Measurements from ENCODE around the gene TNIP2. TPM values are rescaled to one million over a fixed set of nuclear protein-coding genes. Genes with fewer than 3 reads are reported as not detected.

Gene TNIP2
- total and polyA plus RNA-seq, 2 experiments from 2014 or later: 40.6 to 55.2 TPM

DNA sequence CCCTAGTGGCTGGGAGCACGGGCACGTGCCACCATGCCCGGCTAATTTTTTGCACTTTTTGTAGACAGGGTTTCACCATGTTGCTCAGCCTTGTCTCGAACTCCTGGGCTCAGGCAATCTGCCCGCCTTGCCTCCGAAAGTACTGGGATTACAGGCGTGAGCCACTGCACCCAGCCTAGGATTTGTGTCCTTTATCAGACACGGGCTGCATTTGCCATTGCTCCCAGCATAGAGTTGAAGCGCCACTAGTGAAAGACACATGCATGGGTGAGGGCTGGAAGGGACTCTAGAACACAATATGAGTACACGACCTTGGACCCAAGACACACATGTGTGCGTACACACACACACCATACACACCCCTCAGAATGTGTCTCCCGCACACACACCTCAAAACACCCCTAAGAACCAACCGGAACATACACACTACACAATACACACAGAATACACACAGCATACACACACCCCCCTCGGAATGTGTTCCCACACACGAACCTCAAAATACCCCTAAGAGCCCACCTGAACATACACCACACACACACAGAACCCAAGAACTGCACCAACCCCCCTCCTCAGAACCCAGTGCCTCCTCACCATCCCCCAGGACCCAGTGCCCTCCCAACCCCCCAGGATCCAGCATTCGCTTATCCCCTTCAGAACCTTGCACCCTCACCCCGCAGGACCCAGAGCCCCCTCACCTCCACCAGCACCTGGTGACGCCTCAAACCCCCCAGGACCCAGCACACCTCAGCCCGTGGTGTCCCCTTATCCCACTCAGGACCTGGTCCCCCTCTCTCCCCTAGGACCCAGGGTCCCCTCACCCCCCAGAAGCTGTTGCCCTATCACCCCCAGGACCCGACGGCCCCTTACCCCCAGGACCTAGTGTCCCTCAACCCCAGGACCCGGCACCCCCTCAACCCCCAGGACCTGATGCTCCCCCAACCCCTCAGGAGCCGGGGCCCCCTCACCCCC, 1.0 kb downstream of the TNIP2 start:
- Histone ChIP-seq H3K9me3 (ENCODE audit: low read depth) (no peaks in the 10 kb centered on the region), H3K79me2 (ENCODE audit: insufficient read depth) (peaks cover 56% of the 10 kb centered on the region), H4K20me1 (ENCODE audit: insufficient read depth) (no peaks in the 10 kb centered on the region), H2AFZ (no peak overlapping the region), H3F3A (ENCODE audit: insufficient read depth) (no peaks in the 10 kb centered on the region), H3K4me2 (ENCODE audit: unreplicated experiment) (peak overlapping the region; percentile 72), H3K4me1 (ENCODE audit: insufficient read depth) (no peaks in the 10 kb centered on the region; the same call in 1 of the 2 replicates), H3K27ac (no peak overlapping the region), H3K27me3 (replicated peaks; ENCODE audit: insufficient read depth) (no peaks in the 10 kb centered on the region), H3K36me3 (ENCODE audit: low read depth) (no peaks in the 10 kb centered on the region), H3K4me3 (peak overlapping the region; percentile 75), H3K9ac (peak overlapping the region; percentile 80), H3K9me2 (ENCODE audit: insufficient read depth) (no peaks in the 10 kb centered on the region)
- DNase-seq: no peak
- TF ChIP-seq EZH2phosphoT487 (IDR thresholded peaks at IDR 0.05; ENCODE audit: insufficient read depth, low read depth): no peak
- no peak for TF ChIP-seq EZH2 (IDR thresholded peaks at IDR 0.05; ENCODE audit: insufficient read depth, poor library complexity, severe bottlenecking)
- in situ Hi-C loops (cut with MboI): no loop called here
- WGBS, 2 experiments (ENCODE audit: low coverage in 1 of 2, low lambda C conversion rate in 2 of 2, missing lambda C conversion rate in 2 of 2): 62 to 77% methylated on average over 17 to 23 of the region's 23 CpGs

DNA sequence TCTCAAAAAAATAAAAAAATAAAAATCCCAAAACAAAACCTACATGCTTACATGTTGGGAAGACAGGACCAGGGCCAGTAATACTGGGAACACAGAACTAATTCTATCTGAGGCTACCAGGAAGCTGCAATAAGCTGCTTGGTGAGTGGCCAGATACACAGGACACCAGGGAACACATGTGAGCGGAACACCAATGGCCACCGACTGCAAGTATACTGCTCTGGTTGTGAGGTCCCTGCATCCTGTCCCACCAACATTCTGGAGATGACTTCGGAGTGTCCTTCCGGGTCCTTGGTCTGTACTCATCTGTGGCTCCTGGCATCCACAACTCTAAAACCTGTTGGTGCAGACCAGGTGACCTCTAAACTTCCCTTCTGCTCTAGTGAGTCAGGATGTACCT, 2.7 kb downstream of the TNIP2 start:
- H3K4me1 ChIP-seq (ENCODE audit: insufficient read depth): no peaks in the 10 kb centered on the region; the same call in 1 of the 2 replicates
- DNase-seq: no peak
- no peaks in the 10 kb centered on the region for H4K20me1 ChIP-seq (ENCODE audit: insufficient read depth)
- no peak for TF ChIP-seq EZH2phosphoT487 (IDR thresholded peaks at IDR 0.05; ENCODE audit: insufficient read depth, low read depth)
- no peak for TF ChIP-seq EZH2 (IDR thresholded peaks at IDR 0.05; ENCODE audit: insufficient read depth, poor library complexity, severe bottlenecking)
- H3K36me3 ChIP-seq (ENCODE audit: low read depth): no peaks in the 10 kb centered on the region
- no peak overlapping the region for H3K27ac ChIP-seq
- H3K79me2 ChIP-seq (ENCODE audit: insufficient read depth): peaks cover 73% of the 10 kb centered on the region
- no peaks in the 10 kb centered on the region for H3K27me3 ChIP-seq (replicated peaks; ENCODE audit: insufficient read depth)
- no peak overlapping the region for H3K9ac ChIP-seq
- no peak overlapping the region for H3K4me3 ChIP-seq
- in situ Hi-C loops (cut with MboI): no loop called here
- H3K4me2 ChIP-seq (ENCODE audit: unreplicated experiment): no peak overlapping the region
- no peaks in the 10 kb centered on the region for H3F3A ChIP-seq (ENCODE audit: insufficient read depth)
- WGBS, 2 experiments (ENCODE audit: low coverage in 1 of 2, low lambda C conversion rate in 2 of 2, missing lambda C conversion rate in 2 of 2): 98 to 100% methylated on average over 4 of the region's 4 CpGs
- H2AFZ ChIP-seq: no peak overlapping the region
- H3K9me2 ChIP-seq (ENCODE audit: insufficient read depth): no peaks in the 10 kb centered on the region
- no peaks in the 10 kb centered on the region for H3K9me3 ChIP-seq (ENCODE audit: low read depth)

DNA sequence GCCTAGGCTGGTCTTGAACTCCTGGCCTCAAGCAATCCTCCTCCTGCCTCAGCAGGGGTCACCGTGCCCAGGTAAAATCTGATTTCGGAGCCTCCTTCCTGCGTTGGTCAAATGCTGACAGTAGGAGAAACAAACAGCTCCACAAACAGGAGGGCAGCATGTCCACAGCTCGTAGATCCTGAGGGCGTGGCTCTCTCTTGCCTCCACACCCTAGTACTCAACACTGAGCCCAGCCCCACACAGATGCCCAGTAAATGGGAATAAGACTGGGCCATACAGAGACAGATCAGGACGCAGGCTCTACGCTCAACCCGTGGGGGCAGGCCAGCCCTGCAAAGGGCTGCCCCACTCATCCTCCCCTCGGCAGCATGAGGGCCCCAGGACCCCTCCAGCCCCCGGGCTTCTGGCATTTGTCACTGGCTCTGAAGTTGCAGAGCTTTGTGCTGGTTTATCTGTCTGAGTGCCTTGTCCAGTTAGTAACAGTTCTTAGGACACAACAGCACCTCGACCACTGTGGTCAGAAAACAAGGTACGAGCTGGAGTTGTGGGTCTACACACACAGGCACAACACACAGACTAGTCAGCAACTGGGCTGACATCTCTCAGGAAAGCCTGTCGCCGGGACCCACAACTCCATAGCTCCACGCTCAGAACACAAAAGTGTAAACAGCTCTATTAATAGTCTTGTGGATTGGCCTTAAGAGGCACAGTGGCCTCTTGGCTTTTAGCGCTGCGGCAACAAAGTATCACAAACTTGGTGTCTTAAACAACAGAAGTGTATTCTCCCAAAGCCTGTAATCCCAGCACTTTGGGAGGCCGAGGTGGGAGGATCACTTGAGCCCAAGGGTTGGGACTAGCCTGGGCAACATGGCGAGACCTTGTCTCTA, 5.2 kb downstream of the TNIP2 start:
- Histone ChIP-seq H3F3A (ENCODE audit: insufficient read depth) (peaks cover 6% of the 10 kb centered on the region; the same call in 1 of the 2 replicates), H3K27me3 (replicated peaks; ENCODE audit: insufficient read depth) (no peaks in the 10 kb centered on the region), H3K4me2 (ENCODE audit: unreplicated experiment) (no peak overlapping the region), H3K79me2 (ENCODE audit: insufficient read depth) (peaks cover 73% of the 10 kb centered on the region), H2AFZ (no peak overlapping the region), H4K20me1 (ENCODE audit: insufficient read depth) (no peaks in the 10 kb centered on the region), H3K9me3 (ENCODE audit: low read depth) (no peaks in the 10 kb centered on the region), H3K4me3 (no peak overlapping the region), H3K9me2 (ENCODE audit: insufficient read depth) (no peaks in the 10 kb centered on the region), H3K36me3 (ENCODE audit: low read depth) (no peaks in the 10 kb centered on the region), H3K4me1 (ENCODE audit: insufficient read depth) (peaks cover 8% of the 10 kb centered on the region), H3K9ac (no peak overlapping the region), H3K27ac (no peak overlapping the region)
- no peak for DNase-seq
- WGBS, 2 experiments (ENCODE audit: low coverage in 1 of 2, low lambda C conversion rate in 2 of 2, missing lambda C conversion rate in 2 of 2): 85% methylated on average over 19 of the region's 19 CpGs
- in situ Hi-C loops (cut with MboI): no loop called here
- TF ChIP-seq EZH2phosphoT487 (IDR thresholded peaks at IDR 0.05; ENCODE audit: insufficient read depth, low read depth): no peak
- TF ChIP-seq EZH2 (IDR thresholded peaks at IDR 0.05; ENCODE audit: insufficient read depth, poor library complexity, severe bottlenecking): no peak
